ENCODE measurements around the gene CD52. TPM values are rescaled to one million over a fixed set of nuclear protein-coding genes. Genes with fewer than 3 reads are reported as not detected.

The CD52 gene
- total and polyA plus RNA-seq, 4 experiments from 2014 or later, result 1,302 to 12,303 (median 4,992) TPM

DNA sequence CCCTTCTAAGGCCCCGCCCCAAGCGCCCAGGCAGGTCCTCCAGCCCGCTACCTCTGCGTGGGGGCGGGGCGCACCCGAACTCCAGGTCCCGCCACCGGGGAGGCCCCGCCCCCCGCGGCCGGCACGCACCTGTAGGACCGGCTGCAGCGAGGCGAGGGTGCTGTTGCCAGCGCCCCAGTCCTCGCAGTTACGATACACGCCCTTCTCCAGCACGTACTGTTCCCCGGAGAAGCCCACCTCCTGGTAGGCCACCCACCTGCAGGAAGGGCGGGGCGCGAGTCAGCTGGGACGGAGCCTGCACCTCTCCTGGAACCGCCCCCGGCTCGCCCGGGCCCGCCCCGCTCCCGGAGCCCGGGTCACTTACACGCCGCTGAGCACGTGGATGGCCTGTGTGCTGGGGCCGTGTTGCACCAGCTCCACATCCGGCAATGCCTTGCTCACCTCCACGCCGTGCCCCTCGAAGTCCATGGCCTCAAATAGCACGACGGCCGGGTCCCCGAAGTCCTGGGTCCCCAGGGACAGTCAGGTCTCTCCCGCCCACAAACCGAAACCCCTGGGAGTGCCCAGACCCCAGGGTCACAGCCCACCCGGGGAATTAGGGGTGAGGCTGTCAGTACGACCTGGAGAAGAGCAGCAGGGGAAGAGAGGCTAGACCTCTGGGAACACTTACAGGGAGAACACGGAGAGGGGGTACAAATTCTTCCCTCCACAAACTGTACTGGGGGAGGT is 18.9 kb downstream of the CD52 start:
- intact Hi-C loops (cut with micrococcal nuclease), result loop anchor here (1.0 to 5.0 kb wide), 4 partner anchors 23 to 71 kb away; no protein-coding TSS in a partner anchor
- peak overlapping the region; percentile 49 for H3K27ac ChIP-seq (ENCODE audit: low read depth, low read length)
- H3K4me1 Mint-ChIP-seq, result peaks cover 0 to 33% (median 9%) of the 10 kb centered on the region in 4 donors

DNA sequence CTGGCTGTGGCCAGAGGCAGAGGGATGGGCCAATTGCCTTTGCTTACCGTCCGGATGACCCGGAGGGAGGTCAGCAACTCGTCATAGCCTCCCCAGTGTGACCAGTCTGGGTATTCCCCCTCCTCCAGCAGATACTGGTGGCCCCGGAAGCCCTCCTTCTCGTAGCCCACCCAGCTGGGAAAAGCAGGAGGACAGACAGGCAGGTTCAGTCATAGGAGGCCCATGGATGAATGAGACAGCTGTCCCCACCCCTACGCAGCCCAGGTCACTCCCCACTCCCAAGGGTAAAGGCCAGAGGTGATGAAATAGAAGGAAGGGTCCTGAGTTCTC is 19.4 kb downstream of the CD52 start:
- Mint-ChIP-seq H3K27ac (peak overlapping the region in 4 of 7 donors; percentile 30 to 75 (median 66)), H3K9me3 (peaks cover 0 to 2% (median 0%) of the 10 kb centered on the region in 8 donors), H3K36me3 (no peaks in the 10 kb centered on the region), H3K4me3 (peak overlapping the region; percentile 40 to 76 (median 64)), H3K27me3 (no peaks in the 10 kb centered on the region), H3K4me1 (peaks cover 0 to 33% (median 9%) of the 10 kb centered on the region in 4 donors)
- CTCF ChIA-PET (ENCODE audit: partially characterized antibody), result interaction anchor here (1.1 to 3.6 kb wide), 3 partner anchors 21 to 55 kb away, joined by 3 to 12 read pairs (median 4); no protein-coding TSS in a partner anchor
- intact Hi-C loops (cut with micrococcal nuclease), result loop anchor here (5.0 kb wide), 1 partner anchor 70 kb away; no protein-coding TSS in a partner anchor
- no peaks in the 10 kb centered on the region for H3K9me3 ChIP-seq (ENCODE audit: control insufficient read depth in 1 of 2, low read length in 2 of 2)
- peaks cover 19% of the 10 kb centered on the region for H3K4me1 ChIP-seq (ENCODE audit: insufficient read depth, low read length)
- no peaks in the 10 kb centered on the region for H3K36me3 ChIP-seq (ENCODE audit: insufficient read depth, low read length)
- no peaks in the 10 kb centered on the region for H3K27me3 ChIP-seq (ENCODE audit: insufficient read depth, low read length)
- no peak for DNase-seq
- POLR2A ChIA-PET (ENCODE audit: partially characterized antibody), result interaction anchor here (0.6 to 8.4 kb wide), 8 partner anchors 17 to 61 kb away, joined by 3 to 76 read pairs (median 5); partner anchors contain the start of genes CD52 and SH3BGRL3
- H3K4me3 ChIP-seq (ENCODE audit: low read length in 2 of 2), result no peak overlapping the region
- no peak overlapping the region for H3K27ac ChIP-seq (ENCODE audit: low read depth, low read length)

More for the DNA sequence above, 18.9 kb downstream of the CD52 start:
- Mint-ChIP-seq H3K27ac (peak overlapping the region in 6 of 7 donors; percentile 12 to 75 (median 62)), H3K27me3 (no peaks in the 10 kb centered on the region), H3K36me3 (no peaks in the 10 kb centered on the region), H3K9me3 (peaks cover 0 to 2% (median 0%) of the 10 kb centered on the region in 8 donors), H3K4me3 (peak overlapping the region; percentile 89 to 95 (median 92))
- H3K4me3 ChIP-seq (ENCODE audit: low read length in 2 of 2), result peak overlapping the region; percentile 61 to 73
- peak; percentile 79 to 88 (median 82) for DNase-seq
- no peaks in the 10 kb centered on the region for H3K36me3 ChIP-seq (ENCODE audit: insufficient read depth, low read length)
- ChIA-PET CTCF (ENCODE audit: partially characterized antibody) (interaction anchor here (1.1 to 3.6 kb wide), 3 partner anchors 22 to 55 kb away, joined by 3 to 12 read pairs (median 4); no protein-coding TSS in a partner anchor), POLR2A (ENCODE audit: partially characterized antibody) (interaction anchor here (0.6 to 8.4 kb wide), 11 partner anchors 11 to 61 kb away, joined by 3 to 76 read pairs (median 5); partner anchors contain the start of genes CD52 and SH3BGRL3)
- no peaks in the 10 kb centered on the region for H3K27me3 ChIP-seq (ENCODE audit: insufficient read depth, low read length)
- no peaks in the 10 kb centered on the region for H3K9me3 ChIP-seq (ENCODE audit: control insufficient read depth in 1 of 2, low read length in 2 of 2)
- H3K4me1 ChIP-seq (ENCODE audit: insufficient read depth, low read length), result peaks cover 19% of the 10 kb centered on the region

DNA sequence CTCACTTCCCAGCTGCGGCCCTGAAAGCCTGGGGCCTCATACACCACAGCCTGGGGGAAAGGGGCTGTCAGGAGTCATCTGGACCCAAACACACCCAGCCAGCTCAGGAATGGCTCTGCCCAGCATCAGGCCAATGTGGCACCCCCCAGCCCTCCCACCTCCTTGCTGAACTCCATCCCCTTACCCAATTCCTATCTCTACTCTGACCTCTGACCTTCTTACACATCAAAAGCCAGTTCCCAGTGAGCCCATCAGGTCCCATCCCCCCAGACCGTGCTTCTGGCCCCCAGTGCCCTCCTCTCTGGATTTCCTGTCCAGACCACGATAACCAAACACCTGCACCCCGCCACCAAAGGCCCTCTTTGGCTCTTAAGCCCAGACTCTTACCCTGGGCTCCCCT is 19.9 kb downstream of the CD52 start:
- Mint-ChIP-seq H3K4me3 (peak overlapping the region in 5 of 8 donors; percentile 6 to 76 (median 54)), H3K27ac (peak overlapping the region in 4 of 7 donors; percentile 37 to 89 (median 81)), H3K4me1 (peaks cover 0 to 33% (median 9%) of the 10 kb centered on the region in 4 donors), H3K27me3 (no peaks in the 10 kb centered on the region), H3K9me3 (peaks cover 0 to 2% (median 0%) of the 10 kb centered on the region in 8 donors), H3K36me3 (no peaks in the 10 kb centered on the region)
- H3K27ac ChIP-seq (ENCODE audit: low read depth, low read length), result no peak overlapping the region
- no peak for DNase-seq
- no peak overlapping the region for H3K4me3 ChIP-seq (ENCODE audit: low read length in 2 of 2)
- no peaks in the 10 kb centered on the region for H3K27me3 ChIP-seq (ENCODE audit: insufficient read depth, low read length)
- POLR2A ChIA-PET (ENCODE audit: partially characterized antibody), result interaction anchor here (0.9 to 2.2 kb wide), 4 partner anchors 14 to 37 kb away, joined by 3 to 7 read pairs (median 4); no protein-coding TSS in a partner anchor
- no peaks in the 10 kb centered on the region for H3K9me3 ChIP-seq (ENCODE audit: control insufficient read depth in 1 of 2, low read length in 2 of 2)
- intact Hi-C loops (cut with micrococcal nuclease), result loop anchor here (5.0 kb wide), 1 partner anchor 70 kb away; no protein-coding TSS in a partner anchor
- H3K4me1 ChIP-seq (ENCODE audit: insufficient read depth, low read length), result peaks cover 19% of the 10 kb centered on the region
- CTCF ChIA-PET (ENCODE audit: partially characterized antibody), result interaction anchor here (1.0 to 3.6 kb wide), 2 partner anchors 26 to 40 kb away, joined by 3 to 12 read pairs; no protein-coding TSS in a partner anchor
- H3K36me3 ChIP-seq (ENCODE audit: insufficient read depth, low read length), result no peaks in the 10 kb centered on the region

DNA sequence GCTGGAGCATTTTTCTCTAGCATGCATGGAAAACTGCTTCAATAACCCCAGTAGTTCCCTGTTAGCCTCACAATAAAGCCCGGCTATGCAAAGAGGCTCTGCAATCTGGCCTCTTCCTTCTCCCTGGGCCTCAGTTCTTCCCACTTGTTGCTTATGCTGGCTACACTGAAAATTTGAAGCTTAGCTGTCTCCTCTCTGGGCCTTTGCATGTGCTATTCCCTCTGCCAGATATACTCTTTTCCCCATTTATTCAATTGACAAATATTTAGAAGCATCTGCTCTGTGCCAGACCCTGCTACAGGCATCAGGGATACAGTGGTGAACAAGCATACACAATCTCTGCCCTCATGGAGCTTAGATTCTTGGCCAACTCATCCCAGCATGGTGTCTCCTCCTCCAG is 20.9 kb downstream of the CD52 start:
- no peaks in the 10 kb centered on the region for H3K36me3 ChIP-seq (ENCODE audit: insufficient read depth, low read length)
- CTCF ChIA-PET (ENCODE audit: partially characterized antibody), result interaction anchor here (0.8 to 1.1 kb wide), 4 partner anchors 26 to 105 kb away, joined by 3 read pairs; partner anchors contain the start of gene CEP85
- intact Hi-C loops (cut with micrococcal nuclease), result loop anchor here (5.0 kb wide), 1 partner anchor 69 kb away; no protein-coding TSS in a partner anchor
- peaks cover 0 to 33% (median 9%) of the 10 kb centered on the region in 4 donors for H3K4me1 Mint-ChIP-seq
- peaks cover 19% of the 10 kb centered on the region for H3K4me1 ChIP-seq (ENCODE audit: insufficient read depth, low read length)
- DNase-seq, result no peak
- no peaks in the 10 kb centered on the region for H3K9me3 ChIP-seq (ENCODE audit: control insufficient read depth in 1 of 2, low read length in 2 of 2)
- no peak overlapping the region for H3K27ac ChIP-seq (ENCODE audit: low read depth, low read length)
- H3K4me3 ChIP-seq (ENCODE audit: low read length in 2 of 2), result no peak overlapping the region
- no peaks in the 10 kb centered on the region for H3K27me3 ChIP-seq (ENCODE audit: insufficient read depth, low read length)
- H3K9me3 Mint-ChIP-seq, result peaks cover 0 to 2% (median 0%) of the 10 kb centered on the region in 8 donors
- H3K4me3 Mint-ChIP-seq, result peak overlapping the region in 1 of 8 donors; percentile 22
- no peaks in the 10 kb centered on the region for H3K36me3 Mint-ChIP-seq
- H3K27me3 Mint-ChIP-seq, result no peaks in the 10 kb centered on the region
- POLR2A ChIA-PET (ENCODE audit: partially characterized antibody), result interaction anchor here (0.9 to 2.0 kb wide), 5 partner anchors 15 to 60 kb away, joined by 3 to 7 read pairs (median 4); partner anchors contain the start of gene CD52
- H3K27ac Mint-ChIP-seq, result peak overlapping the region in 5 of 7 donors; percentile 2 to 75 (median 57)

DNA sequence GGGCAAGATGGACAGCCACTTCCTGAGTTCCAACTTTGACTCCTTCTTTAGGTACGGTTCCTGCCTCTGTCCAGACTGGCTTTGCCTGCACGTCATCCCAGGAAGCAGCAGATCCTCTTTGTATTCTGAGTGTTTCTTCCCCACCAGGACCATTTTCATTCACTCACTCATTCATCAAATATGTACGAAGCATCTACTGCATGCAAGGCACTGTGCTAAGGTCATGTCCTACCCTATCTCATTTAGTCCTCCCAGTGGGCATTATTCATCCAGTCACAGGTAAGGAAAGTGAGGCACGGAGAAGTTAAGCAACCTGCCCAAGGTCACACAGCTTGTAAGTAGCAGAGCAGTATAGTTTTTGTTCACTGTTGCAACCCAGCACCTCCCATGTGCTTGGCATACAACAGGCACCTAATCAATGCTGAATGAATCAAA is 22.3 kb downstream of the CD52 start:
- no peak overlapping the region for H3K27ac ChIP-seq (ENCODE audit: low read depth, low read length)
- H3K4me1 ChIP-seq (ENCODE audit: insufficient read depth, low read length), result peaks cover 15% of the 10 kb centered on the region
- no peak for DNase-seq
- intact Hi-C loops (cut with micrococcal nuclease), result no loop called here
- H3K9me3 ChIP-seq (ENCODE audit: control insufficient read depth in 1 of 2, low read length in 2 of 2), result no peaks in the 10 kb centered on the region
- no peaks in the 10 kb centered on the region for H3K36me3 ChIP-seq (ENCODE audit: insufficient read depth, low read length)
- peak overlapping the region in 3 of 7 donors; percentile 13 to 57 (median 27) for H3K27ac Mint-ChIP-seq
- H3K4me1 Mint-ChIP-seq, result peaks cover 0 to 30% (median 7%) of the 10 kb centered on the region in 4 donors
- no peaks in the 10 kb centered on the region for H3K36me3 Mint-ChIP-seq
- H3K4me3 Mint-ChIP-seq, result no peak overlapping the region
- POLR2A ChIA-PET (ENCODE audit: partially characterized antibody), result interaction anchor here (1.6 kb wide), 2 partner anchors 22 to 56 kb away, joined by 4 to 5 read pairs; partner anchors contain the start of gene CD52
- no peaks in the 10 kb centered on the region for H3K27me3 ChIP-seq (ENCODE audit: insufficient read depth, low read length)
- no peak overlapping the region for H3K4me3 ChIP-seq (ENCODE audit: low read length in 2 of 2)
- peaks cover 0 to 2% (median 0%) of the 10 kb centered on the region in 8 donors for H3K9me3 Mint-ChIP-seq
- CTCF ChIA-PET (ENCODE audit: partially characterized antibody), result no interaction called here
- no peaks in the 10 kb centered on the region for H3K27me3 Mint-ChIP-seq

DNA sequence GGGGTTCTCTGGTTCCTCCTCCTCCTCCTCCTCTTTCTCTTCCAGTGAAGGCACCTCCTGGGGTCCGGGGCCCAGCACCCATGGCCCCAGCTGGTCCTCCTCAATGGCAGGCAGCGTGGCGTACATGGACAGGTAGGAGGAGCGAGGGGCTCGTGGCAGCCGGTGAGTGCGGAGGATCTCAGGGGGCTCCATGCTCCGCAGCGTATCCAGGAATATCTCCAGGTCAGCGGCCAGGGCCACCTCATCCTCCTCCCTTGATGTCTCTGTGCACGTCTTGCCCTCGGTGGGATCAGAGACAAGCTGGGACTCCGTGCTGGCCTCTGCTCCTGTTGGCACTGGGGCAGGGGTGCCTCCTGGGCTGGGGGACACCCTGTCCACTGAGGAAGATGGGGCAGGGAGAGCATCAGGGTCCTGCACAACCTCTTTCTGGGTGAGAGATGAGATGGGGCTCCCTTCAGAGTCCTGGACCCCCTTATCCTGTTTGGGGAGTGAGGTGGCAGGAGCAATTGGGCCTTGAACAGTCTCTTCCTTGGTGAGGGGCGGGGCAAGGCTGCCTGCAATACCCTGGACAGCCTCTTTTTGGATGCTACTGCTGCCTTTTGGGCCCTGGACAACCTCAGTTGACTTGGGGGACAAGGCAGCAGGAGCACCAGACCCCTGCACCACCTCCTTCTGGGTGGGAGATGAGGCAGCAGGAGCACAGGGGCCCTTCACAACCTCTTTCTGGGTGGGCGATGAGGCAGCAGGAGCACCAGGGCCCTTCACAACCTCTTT is 26.6 kb downstream of the CD52 start:
- Histone ChIP-seq H3K4me1 (ENCODE audit: insufficient read depth, low read length) (no peaks in the 10 kb centered on the region), H3K36me3 (ENCODE audit: insufficient read depth, low read length) (no peaks in the 10 kb centered on the region), H3K4me3 (ENCODE audit: low read length in 2 of 2) (no peak overlapping the region), H3K27ac (ENCODE audit: low read depth, low read length) (no peak overlapping the region), H3K9me3 (ENCODE audit: control insufficient read depth in 1 of 2, low read length in 2 of 2) (no peaks in the 10 kb centered on the region), H3K27me3 (ENCODE audit: insufficient read depth, low read length) (no peaks in the 10 kb centered on the region)
- intact Hi-C loops (cut with micrococcal nuclease), result no loop called here
- POLR2A ChIA-PET (ENCODE audit: partially characterized antibody), result no interaction called here
- Mint-ChIP-seq H3K4me3 (no peak overlapping the region), H3K4me1 (peaks cover 0 to 5% (median 0%) of the 10 kb centered on the region in 4 donors), H3K27ac (no peak overlapping the region), H3K9me3 (no peaks in the 10 kb centered on the region), H3K27me3 (no peaks in the 10 kb centered on the region), H3K36me3 (no peaks in the 10 kb centered on the region)
- CTCF ChIA-PET (ENCODE audit: partially characterized antibody), result interaction anchor here (1.1 kb wide), 1 partner anchor 19 kb away, joined by 3 read pairs; no protein-coding TSS in a partner anchor
- DNase-seq, result no peak
